IPS-15b (cell line): Measurements from ENCODE around the gene SMIM1.
"Not testable (repeated sequence)": the region's sequence is repeated elsewhere in the genome, so short reads cannot be mapped to it uniquely, and the experiment has no call there.

ENCODE experiments used
- H3K27me3 ChIP-seq: one replicate; pipeline ENCODE4 v1.6.1; 2013; ENCODE audit warnings: low read length; ENCODE audit not compliant: control insufficient read depth, insufficient read depth
- H3K36me3 ChIP-seq: one replicate; pipeline ENCODE4 v1.6.1; 2013; ENCODE audit warnings: low read length; ENCODE audit not compliant: control insufficient read depth, insufficient read depth
- H3K4me1 ChIP-seq: one replicate; pipeline ENCODE4 v1.6.1; 2013; ENCODE audit warnings: mild to moderate bottlenecking, low read length; ENCODE audit not compliant: control insufficient read depth, insufficient read depth
- H3K4me3 ChIP-seq: one replicate; pipeline ENCODE4 v1.5.1; 2013; ENCODE audit warnings: low read depth, low read length
- H3K9ac ChIP-seq: one replicate; pipeline ENCODE4 v1.6.1; 2013; ENCODE audit warnings: low read depth, mild to moderate bottlenecking, low read length
- H3K9me3 ChIP-seq: one replicate; pipeline ENCODE4 v1.6.1; 2013; ENCODE audit warnings: mild to moderate bottlenecking, low read length; ENCODE audit not compliant: control insufficient read depth, insufficient read depth

The SMIM1 gene

DNA sequence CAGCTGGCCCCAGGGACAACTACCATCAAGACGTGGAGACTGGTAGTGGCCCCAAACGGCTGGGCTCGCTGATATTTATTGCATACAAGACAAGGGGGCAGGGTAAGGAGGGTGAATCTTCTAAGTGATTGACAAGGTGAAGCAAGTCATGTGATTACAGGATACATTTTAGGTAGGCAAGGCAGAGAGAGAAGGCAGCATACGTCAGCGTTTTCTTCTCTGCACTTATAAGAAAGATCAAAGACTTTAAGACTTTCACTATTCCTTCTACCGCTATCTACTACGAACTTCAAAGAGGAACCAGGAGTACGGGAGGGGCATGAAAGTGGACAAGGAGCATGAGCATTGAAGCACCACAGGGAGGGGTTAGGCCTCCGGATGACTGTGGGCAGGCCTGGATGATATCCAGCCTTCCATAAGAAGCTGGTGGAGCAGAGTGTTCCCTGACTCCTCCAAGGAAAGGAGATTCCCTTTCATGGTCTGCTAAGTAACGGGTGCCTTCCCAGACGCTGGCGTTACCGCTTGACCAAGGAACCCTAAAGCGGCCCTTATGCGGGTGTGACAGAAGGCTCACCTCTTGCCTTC is 24.1 kb upstream of the SMIM1 start:
- not testable (repeated sequence) for H3K9ac ChIP-seq, H3K9me3 ChIP-seq, H3K4me1 ChIP-seq, H3K36me3 ChIP-seq, H3K27me3 ChIP-seq, H3K4me3 ChIP-seq

DNA sequence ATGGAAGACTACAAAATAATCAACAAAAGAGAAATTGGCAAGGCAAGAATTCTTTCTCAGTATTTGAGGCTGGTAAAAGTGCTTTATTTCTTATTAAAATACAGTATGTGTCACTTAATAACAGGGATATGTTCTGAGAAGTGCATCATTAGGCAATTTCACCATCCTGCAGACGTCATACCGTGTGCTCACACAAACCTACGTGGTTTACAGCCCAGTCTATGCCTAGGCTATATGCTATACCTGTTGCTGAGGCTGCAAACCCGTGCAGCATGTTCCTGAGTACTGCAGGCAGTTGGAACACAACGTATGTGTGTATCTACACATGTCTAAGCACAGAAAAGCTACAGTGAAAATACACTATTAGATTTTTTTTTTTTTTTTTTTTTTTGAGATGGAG is 23.0 kb upstream of the SMIM1 start:
- Histone ChIP-seq H3K9ac (no peak overlapping the region), H3K36me3 (peaks cover 7% of the 10 kb centered on the region), H3K4me3 (no peak overlapping the region), H3K27me3 (no peaks in the 10 kb centered on the region), H3K4me1 (peaks cover 10% of the 10 kb centered on the region), H3K9me3 (no peaks in the 10 kb centered on the region)

DNA sequence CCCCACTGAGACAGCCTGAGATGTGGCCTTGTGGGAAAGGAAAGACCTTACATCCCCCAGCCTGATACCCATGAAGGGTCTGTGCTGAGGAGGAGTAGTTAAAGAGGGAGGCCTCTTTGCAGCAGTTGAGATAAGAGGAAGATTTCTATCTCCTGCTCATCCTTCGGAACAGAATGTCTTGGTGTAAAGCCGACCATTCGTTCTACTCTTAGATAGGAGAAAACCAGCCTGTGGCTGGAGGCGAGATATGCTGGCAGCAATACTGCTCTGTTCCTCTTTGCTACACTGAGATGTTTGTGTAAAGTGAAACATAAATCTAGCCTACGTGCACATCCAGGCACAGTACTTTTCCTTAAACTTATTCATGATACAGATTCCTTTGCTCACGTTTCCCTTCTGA is 21.8 kb upstream of the SMIM1 start:
- Histone ChIP-seq H3K4me3 (no peak overlapping the region), H3K9ac (no peak overlapping the region), H3K4me1 (peaks cover 1% of the 10 kb centered on the region), H3K9me3 (no peaks in the 10 kb centered on the region), H3K36me3 (no peaks in the 10 kb centered on the region), H3K27me3 (no peaks in the 10 kb centered on the region)

DNA sequence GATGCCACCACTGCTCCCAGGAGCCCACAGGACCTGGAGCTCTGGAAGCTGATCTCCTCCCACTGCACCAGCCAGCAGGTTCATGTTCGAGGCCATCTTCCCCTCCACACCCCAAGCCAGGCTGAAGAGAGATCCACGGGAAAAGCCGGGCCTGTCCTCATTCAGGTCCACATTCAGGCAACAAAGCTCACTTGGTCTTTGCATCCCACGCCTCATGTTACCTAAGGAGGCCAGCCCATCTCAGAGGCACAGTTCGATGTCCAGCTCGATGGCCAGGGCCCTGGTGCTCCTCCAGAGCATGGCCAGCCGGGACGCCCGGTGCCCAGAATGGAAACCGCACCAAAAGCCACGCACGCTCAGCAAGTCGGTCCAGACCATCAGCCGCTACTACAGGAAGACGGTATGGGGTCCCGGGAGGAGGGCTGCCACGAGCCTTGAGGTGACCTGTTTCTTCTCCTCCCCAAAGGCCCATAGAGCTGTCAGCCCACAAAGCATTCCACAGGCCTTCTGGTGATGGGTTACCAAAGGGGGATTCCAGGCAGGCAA is 20.1 kb upstream of the SMIM1 start, which contains the start of gene CCDC27:
CCDC27 (plus strand) TSS at position 51 of the 546 bp plus-strand sequence; CDS start at position 83, 32 bp downstream.
- Histone ChIP-seq H3K4me1 (no peaks in the 10 kb centered on the region), H3K36me3 (no peaks in the 10 kb centered on the region), H3K9ac (no peak within 1 kb of the TSS), H3K4me3 (no peak within 1 kb of the TSS), H3K27me3 (no peaks in the 10 kb centered on the region), H3K9me3 (no peaks in the 10 kb centered on the region)

DNA sequence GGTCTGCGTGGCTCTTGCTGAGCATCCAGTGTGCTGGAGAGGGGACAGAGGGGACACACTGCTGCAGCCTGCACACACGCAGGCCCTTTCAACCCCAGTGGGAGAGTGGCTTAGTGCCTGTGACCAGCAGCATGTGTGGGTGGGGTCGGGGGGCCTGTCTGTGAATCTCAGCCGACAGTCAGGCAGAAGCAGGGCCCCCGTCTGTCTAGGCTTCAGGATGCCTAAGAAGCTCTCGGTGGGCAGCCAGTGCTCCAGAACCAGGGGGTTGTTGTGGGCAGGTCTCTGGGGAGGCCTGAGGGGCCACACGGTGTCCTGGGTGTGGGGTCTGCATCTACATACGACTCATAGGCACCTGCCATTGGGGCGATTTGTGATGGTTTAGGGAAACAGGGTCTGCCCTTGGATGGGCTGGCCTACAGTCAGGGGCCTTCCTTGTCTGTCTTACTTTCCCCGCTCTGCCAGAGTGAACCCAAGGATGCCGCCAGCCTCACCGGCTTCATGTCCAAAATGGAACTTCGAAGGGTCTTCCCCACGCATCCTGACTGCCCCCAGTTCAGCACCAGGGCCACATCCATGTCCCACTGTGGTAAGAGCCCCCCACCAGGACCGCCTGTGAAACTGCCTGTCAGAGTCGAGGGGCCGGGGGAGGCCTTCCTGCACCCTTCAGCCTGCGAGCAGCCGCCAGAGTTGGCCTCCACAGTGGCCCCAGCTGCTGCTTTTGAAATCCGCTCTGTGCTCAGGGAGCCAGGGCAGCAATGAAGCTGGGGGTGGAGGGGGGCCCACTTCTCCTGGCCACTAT is 18.7 kb upstream of the SMIM1 start:
- no peaks in the 10 kb centered on the region for H3K9me3 ChIP-seq
- no peaks in the 10 kb centered on the region for H3K4me1 ChIP-seq
- H3K4me3 ChIP-seq = no peak overlapping the region
- H3K27me3 ChIP-seq = no peaks in the 10 kb centered on the region
- no peak overlapping the region for H3K9ac ChIP-seq
- no peaks in the 10 kb centered on the region for H3K36me3 ChIP-seq

DNA sequence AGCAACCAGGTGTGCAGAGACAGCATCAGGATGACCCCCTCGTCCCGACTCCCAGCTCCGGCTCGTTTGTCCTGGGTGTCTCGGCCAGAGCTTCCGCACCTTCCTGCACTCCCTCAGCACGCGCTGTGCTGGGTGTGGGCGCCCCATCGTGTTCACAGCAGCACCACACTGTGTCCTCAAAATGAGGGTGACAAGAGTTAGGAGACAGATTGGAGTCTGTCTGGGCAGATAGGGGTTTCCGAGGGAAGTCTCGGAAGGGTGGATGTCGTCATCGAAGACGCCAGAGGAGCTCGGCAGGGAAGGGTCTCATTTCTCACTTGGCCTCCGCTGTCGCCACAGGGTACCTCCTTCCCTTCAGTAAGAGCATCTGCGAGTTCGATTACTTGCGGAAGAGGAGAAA is 16.2 kb upstream of the SMIM1 start:
- Histone ChIP-seq H3K36me3 (no peaks in the 10 kb centered on the region), H3K9ac (no peak overlapping the region), H3K4me1 (no peaks in the 10 kb centered on the region), H3K9me3 (no peaks in the 10 kb centered on the region), H3K27me3 (no peaks in the 10 kb centered on the region), H3K4me3 (no peak overlapping the region)

DNA sequence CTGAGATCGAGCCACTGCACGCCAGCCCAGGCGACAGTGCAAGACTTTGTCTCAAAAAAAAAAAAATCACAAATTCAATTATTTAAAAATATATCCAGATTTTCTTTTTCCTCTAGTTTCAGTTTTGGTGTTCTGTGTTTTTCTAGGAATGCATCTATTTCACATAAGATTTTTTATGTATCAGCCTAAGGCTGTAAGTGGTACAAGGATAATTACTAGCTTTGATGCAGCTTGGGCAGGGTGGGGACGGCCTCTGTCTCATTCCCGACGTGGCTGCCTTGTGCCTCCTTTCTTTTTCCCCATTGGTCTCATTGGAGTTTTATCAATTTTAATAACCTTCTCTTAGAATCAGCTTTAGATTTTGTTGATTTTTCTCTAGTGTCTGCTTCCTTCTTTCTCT is 13.4 kb upstream of the SMIM1 start:
- Histone ChIP-seq H3K27me3 (no peaks in the 10 kb centered on the region), H3K9me3 (no peaks in the 10 kb centered on the region), H3K36me3 (no peaks in the 10 kb centered on the region), H3K4me3 (no peak overlapping the region), H3K4me1 (no peaks in the 10 kb centered on the region), H3K9ac (no peak overlapping the region)

DNA sequence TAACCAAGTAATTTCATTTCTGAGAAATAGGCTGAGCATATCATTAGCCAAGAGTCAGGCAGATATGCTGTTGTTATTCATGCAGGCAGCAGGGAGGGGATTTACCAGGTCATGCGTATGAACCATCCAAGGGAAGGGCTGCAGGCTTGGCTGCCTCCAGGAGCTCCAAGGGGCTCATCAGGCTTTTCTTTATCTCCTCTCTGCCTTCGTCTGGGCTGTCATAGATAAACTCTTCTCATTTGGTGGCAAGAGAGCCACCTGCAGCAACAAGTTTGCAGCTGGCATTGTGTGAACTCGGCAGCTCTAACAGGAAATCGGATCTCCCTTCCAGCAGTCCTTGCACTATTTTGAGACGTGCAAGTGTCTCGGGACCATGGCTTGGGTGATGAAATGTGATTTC is 12.8 kb upstream of the SMIM1 start:
- H3K27me3 ChIP-seq = no peaks in the 10 kb centered on the region

DNA sequence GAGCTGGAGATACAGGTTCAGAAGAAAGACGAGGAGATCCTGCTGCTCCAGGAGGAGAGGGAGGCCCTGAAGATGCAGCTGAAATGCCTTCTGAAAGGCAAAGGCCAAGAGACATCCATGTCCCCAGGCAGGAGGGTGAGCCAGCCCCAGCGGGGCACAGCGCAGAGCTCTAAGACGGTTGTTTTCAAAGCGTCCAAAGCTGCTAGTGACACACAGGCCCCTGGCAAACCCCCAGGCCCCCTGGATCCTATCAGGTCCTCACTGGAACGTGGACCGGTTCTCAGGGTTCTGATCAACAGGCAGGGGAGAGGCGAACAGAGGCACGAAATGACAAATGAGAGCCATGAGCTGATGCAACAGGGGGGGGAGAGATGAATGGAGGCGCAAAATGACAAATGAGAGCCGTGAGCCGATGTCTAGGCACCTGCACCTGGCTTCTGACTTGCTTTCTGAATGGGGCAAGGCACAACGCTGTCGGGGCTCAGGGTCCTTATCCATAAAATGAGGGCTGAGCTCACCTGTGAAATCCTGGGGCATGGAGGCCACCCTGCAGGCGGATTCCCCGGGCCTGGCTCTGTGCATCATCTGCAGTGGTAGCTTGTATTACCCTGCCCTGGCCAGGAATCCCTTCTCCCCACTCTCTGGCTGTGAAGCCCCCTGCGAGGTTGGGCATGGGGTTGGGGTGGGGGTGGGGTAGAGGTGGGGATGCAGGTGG is 11.1 kb upstream of the SMIM1 start:
- Histone ChIP-seq H3K4me3 (no peak overlapping the region), H3K36me3 (no peaks in the 10 kb centered on the region), H3K9ac (no peak overlapping the region), H3K9me3 (no peaks in the 10 kb centered on the region), H3K27me3 (peaks cover 2% of the 10 kb centered on the region), H3K4me1 (no peaks in the 10 kb centered on the region)

More for the DNA sequence above, 12.8 kb upstream of the SMIM1 start:
- no peaks in the 10 kb centered on the region for H3K4me1 ChIP-seq
- no peak overlapping the region for H3K9ac ChIP-seq
- no peaks in the 10 kb centered on the region for H3K9me3 ChIP-seq
- no peak overlapping the region for H3K4me3 ChIP-seq
- no peaks in the 10 kb centered on the region for H3K36me3 ChIP-seq

DNA sequence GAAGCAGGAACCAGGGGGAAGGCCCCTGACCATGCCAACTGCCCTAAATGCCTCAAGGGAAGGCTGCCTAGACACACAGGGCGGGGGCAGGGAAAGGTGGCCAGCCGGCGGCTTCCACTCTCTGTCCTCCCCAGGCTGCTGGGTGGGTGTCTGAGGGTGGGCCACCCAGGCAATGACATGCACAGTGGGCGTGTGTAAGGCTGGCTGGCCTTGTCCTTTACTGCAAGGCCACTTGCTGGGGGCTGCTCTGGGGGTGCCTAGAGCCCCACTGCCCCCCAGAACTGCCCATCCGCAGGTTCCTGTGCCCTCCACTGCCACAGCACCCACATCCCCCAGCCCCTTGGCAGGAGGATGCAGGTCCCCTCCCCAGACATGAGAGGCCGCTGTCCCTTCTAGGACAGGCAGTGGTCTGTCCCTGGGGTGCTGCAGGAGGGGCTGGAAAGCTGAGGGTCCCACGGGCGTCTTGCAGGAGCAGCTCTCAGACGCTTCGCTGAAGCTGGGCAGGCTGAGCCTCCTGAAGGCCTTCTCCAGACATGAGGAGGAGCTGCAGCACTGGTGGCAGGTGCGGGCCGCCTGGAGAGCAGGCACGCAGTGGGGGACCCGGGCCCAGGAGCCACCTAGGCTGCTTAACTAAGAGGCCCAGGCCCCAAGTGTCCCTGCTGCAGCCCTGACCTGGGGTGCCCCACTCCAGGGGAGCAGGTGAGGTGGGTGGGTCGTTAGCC is 10.2 kb upstream of the SMIM1 start:
- no peak overlapping the region for H3K9ac ChIP-seq
- H3K36me3 ChIP-seq = no peaks in the 10 kb centered on the region
- H3K9me3 ChIP-seq = no peaks in the 10 kb centered on the region
- peaks cover 2% of the 10 kb centered on the region for H3K27me3 ChIP-seq
- H3K4me3 ChIP-seq = no peak overlapping the region
- H3K4me1 ChIP-seq = no peaks in the 10 kb centered on the region

DNA sequence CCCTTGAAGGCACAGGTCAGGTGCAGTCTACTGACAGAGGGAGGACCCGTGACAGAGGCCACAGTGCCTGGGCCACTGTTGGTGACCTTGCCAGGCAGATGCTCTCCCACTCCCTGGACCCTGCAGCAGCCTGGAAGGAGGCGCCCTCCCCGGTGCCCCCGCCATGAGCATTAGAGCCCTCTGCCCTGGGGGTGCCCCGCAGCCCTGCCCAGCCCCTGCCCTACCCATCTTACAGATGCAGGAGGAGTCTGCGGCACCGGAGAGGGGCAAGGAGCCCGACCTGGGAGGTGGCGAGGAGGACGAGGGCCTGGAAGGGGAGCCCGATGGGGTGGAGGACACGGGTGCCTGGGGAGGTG is 9.7 kb upstream of the SMIM1 start:
- no peak overlapping the region for H3K9ac ChIP-seq
- no peaks in the 10 kb centered on the region for H3K36me3 ChIP-seq
- no peaks in the 10 kb centered on the region for H3K4me1 ChIP-seq
- no peaks in the 10 kb centered on the region for H3K9me3 ChIP-seq
- H3K27me3 ChIP-seq = peaks cover 2% of the 10 kb centered on the region
- H3K4me3 ChIP-seq = no peak overlapping the region
